HG03439 (cell line): ENCODE data around the gene CUX1.
"Not testable (repeated sequence)": the region's sequence is repeated elsewhere in the genome, so short reads cannot be mapped to it uniquely, and the experiment has no call there.

Experiments
- ATAC-seq: cut with Tn5 transposase; IDR thresholded peaks from one replicate; pipeline ENCODE4 v1.9.1; 2021; ENCODE audit warnings: mild to moderate bottlenecking, moderate library complexity; ENCODE audit not compliant: unreplicated experiment

The CUX1 gene

DNA sequence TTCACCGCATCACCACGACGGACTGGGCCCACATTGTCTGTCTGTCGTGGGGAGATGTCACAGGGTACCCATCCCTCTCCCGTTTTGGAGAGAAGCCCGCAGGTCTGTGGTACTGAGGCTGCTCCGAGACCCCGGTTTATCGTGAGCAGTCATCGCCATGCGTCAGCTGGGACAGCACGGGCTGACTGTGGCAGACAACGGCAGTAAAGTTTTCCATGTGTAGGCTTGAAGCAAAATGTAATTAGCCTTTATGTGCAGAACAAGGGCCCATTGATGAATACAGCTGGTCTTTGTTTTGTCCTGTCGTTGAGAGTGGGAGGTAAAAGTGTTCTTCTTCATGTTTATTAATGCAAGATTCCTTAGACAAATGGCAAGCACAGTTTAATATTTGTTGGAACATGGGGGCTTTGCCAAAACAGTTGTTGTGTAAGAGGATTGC is 301.8 kb downstream of the CUX1 start:
- ATAC-seq, result no peak

DNA sequence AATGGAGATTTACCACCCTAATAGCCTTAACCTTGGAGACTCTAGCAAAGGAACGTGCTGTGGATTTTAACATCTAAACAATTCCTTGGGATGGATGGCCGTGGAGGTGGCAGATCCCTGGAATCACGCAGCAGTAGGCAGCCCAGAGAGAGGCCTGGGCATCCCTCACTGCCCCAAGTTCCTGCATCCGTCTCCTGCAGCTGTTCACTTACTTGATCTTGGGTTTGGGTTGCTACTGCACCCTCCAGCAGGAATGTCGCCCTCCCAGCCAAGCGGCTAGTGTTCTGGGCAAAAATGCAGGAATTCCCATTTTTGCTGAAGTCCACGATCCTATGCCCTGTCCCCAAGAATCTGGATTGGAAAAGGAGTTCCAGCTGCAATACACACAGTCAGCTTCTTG is 302.5 kb downstream of the CUX1 start:
- no peak for ATAC-seq

DNA sequence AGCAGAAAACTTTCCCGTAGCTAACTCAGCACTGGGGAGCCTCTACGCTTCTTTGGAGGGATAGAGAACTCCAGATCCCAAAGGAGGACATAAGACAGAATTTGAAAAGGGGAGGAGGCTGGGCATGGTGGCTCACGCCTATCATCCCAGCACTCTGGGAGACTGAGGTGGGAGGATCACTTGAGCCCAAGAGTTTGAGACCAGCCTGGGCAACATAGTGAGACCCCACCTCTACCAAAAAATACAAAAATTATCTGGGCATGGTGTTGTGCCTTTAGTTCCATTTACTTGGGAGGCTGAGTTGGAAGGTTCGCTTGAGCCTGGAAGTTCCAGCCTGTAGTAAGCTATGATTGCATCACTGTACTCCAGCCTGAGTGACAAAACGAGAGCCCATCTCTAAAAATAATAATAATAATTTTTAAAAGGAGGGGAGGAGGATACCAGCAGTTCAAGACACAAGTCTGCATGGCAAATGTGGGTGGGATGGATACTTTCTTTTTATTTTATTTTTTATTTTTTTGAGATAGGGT is 303.3 kb downstream of the CUX1 start:
- ATAC-seq, result no peak

DNA sequence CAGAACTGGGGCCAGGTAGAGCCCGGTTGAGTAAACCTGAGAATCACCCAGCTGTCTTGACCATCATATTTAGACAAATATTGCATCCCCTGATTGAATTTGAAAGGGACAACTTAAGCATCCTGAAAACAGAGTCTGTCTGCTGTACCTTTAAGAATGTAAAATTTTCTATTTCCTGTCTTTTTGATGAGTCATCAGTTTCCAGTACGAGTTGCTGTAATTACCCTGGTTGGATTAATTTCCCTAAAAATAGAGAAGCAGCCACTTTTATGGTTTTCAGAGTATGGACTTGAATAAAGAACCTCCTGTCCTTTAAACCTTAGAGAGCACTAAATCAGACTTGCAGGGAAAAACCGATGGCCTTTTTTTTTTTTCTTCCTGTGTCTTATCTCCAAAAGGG is 304.6 kb downstream of the CUX1 start:
- ATAC-seq, result peak; percentile 49

DNA sequence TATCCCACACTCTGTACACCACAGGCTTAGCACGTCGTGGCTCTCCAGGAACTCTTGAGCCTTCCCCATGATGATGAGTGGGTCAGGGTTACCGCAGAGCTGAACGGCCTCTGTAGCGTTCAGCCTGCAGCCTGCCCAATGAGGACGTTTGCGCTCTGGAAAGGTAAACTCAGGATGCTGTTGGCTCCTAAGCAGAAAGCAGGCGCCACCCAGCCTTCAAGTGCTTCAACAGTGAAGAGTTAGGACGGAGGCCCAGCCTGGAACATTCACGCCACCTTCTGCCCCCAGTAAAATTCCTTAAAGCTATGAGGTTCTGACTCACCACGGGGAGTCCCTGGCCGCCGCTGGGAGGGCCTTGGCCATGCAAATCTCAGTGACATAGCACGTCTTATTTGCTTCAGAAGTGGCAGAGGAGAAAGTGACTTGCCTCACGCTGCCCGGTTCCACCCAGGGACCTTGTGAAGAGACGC is 307.7 kb downstream of the CUX1 start:
- no peak for ATAC-seq

DNA sequence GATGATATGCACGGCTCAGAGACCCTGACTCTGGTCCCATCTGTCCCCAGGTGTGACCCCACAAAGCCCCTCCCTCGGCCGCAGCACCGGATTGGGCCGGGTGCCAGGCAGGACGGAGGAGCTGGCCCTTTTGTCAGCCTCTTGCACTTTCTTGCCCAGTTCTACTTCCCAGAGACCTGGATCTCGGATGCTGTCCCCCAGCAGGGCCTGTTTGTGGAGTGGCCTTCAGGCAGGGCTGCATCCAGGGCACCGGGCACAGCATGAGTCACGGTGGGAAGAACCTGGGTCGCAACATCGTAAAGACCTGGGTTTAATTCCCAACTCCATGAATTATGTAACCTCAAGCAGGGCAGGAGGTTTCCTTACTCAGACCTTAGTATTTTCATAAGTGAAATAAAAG is 310.9 kb downstream of the CUX1 start:
- ATAC-seq, result no peak

DNA sequence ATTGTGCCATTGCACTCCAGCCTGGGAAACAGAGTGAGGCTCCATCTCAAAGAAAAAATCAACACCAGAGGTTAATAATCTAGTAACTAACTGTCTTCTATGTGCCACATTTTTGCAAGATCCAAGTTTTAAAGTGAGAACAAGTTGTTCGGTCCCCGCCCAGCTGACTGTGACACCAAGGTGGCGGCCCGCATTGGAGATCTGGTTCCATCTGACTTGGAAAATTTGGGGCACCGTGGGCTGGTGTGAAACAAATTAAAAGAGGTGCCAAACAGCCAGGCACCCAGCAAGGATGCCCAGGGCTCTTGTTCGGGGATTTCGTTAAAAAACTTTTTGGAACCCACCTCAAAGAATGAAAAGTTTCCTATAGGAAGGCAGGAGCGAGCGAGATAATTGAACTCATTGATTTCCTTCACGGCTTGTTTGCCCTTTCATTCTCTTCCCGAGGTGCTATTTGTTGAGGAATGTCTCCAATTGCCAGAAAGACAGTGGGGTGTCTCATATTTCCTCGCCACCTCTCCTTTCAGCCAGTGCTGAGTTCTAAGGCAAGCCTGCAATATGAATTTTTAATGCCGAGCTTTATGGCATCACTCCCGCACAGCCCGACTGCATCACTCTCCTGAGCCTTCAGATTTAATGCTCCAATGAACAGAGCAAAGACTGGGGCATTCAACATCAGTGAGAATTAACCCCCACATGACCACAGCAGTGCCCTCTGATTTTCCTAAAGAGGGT is 312.4 kb downstream of the CUX1 start:
- no peak for ATAC-seq

- ATAC-seq, result no peak
Measured at GRCh38 chr7:102132209-102132752, 314.9 kb downstream of the CUX1 start.

GRCh38 chr7:102138676-102139075 is 321.2 kb downstream of the CUX1 start:
- ATAC-seq, result no peak

- ATAC-seq, result no peak
Measured at GRCh38 chr7:102140952-102141370, 323.5 kb downstream of the CUX1 start.

GRCh38 chr7:102142433-102142832 is 325.0 kb downstream of the CUX1 start:
- ATAC-seq, result not testable (repeated sequence)

GRCh38 chr7:102146122-102146521 is 328.7 kb downstream of the CUX1 start:
- ATAC-seq, result no peak

GRCh38 chr7:102147008-102147407 is 329.6 kb downstream of the CUX1 start:
- no peak for ATAC-seq

DNA sequence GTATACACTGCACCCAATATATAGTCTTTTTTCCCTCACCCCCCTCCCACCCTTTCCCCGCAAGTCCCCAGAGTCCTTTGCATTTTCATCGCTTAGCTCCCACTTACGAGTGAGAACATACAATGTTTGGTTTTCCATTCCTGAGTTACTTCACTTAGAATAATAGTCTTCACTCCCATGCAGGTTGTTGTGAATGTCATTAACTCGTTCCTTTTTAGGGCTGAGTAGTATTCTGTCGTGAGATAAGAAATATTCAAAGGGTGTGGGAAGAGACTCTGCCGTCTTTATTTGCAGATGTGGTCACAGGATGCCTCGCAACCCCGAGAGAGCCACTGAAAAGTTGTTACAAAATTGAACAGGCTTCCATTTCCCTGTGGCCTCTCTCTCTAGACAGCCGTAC is 331.4 kb downstream of the CUX1 start:
- no peak for ATAC-seq

- ATAC-seq, result no peak
Measured at GRCh38 chr7:102149416-102149815, 332.0 kb downstream of the CUX1 start.

GRCh38 chr7:102150266-102150665 is 332.8 kb downstream of the CUX1 start:
- no peak for ATAC-seq

DNA sequence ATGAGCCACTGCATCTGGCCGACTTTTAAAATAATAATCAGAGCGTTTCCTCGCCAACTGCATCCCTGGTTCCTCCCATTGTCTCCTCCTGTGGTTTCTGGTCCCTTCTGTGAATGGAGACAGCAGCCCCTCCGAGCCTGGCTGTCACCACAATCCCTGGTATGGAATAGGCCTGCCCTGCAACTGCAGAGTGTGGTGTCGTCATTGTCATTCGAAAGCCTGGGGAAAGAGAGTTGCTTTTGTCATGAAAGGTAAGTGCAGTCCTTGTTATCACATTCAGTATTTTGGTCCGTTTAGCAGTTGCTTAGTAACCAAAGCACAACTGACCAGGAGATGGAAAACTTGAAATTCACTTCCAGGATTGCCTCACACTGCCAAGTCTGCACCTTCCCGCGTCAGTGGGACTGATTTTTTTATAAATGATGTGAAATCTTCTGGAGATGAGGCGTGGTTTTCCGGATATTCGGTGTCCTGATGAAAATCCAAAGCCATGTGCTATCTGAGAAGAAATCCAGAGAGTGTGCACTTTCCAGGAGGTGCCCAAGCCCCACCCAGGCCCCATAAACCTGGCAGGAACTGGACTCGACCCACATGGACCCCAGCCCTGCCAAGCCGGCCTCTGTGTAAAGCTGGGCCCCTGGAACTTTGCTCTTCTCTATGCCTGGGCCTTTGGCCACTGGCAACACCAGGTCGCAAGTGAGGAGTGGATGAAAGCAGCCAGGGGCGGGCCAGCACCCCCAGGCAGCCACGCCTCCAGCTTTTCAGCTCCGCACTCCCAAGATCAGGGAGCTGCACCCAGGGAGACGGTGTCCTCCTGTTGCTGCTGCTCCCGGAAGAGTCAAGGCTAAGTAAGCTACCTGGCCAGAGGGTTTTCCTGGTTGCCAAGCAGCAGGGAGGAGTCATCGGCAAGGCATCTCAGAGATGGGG is 335.5 kb downstream of the CUX1 start:
- no peak for ATAC-seq

DNA sequence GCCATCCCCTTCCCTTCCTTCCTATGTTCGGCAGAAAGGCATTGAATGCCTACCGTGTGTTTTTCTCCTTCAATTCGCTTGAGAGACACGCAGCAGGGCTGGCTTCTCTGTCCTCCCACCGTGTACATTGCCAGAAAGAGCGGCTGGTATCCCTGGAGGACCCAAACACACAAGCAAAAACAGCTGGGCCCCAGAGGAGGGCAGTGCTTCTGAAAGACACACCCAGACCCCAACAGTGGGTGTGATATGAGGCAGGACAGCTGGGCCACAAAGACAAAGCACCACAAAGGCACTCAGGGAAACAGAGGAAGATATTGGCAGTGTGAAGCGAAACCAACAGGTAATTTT is 336.1 kb downstream of the CUX1 start:
- no peak for ATAC-seq

GRCh38 chr7:102154425-102154824 is 337.0 kb downstream of the CUX1 start:
- no peak for ATAC-seq

GRCh38 chr7:102155821-102156441 is 338.5 kb downstream of the CUX1 start:
- ATAC-seq, result no peak

DNA sequence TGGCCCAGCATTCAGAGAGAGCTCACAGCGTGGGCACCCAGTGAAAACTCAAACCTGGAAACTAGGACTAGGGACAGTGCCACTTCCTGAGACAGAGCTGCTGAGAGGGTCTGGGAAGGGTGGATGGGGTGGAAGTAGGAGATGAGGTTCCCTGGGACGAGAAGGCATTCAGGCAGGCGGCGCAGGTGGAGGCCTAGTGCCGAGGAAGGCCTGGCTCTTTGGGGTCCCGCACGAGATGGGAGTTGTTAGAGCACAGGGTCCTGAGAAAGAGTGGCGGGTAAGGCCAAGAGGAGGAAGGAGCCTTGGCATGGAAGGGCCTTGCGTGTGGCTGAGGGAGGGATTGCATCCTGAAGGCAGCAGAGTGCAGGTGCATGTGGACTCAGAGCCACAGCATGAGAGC is 339.4 kb downstream of the CUX1 start:
- ATAC-seq, result no peak
